HepG2 (cell line): Measurements from ENCODE around the gene ZBTB45. TPM values are rescaled to one million over a fixed set of nuclear protein-coding genes. Genes with fewer than 3 reads are reported as not detected.

Experiments used
- AKAP8 ChIP-seq: sonication (generic); formaldehyde crosslinking; IDR thresholded peaks from 2 replicates; pipeline ENCODE4 v1.5.1; 2020; ENCODE audit warnings: mild to moderate bottlenecking, missing genetic modification reagents
- ARHGAP35 ChIP-seq: sonication (generic); formaldehyde crosslinking; IDR thresholded peaks from 2 replicates; pipeline ENCODE4 v1.9.0; 2022; ENCODE audit warnings: mild to moderate bottlenecking, inconsistent platforms, moderate library complexity, missing genetic modification reagents, borderline replicate concordance
- CBX5 ChIP-seq: sonication (generic); formaldehyde crosslinking; IDR thresholded peaks from 2 replicates; pipeline ENCODE4 v1.4.0; 2020; ENCODE audit warnings: missing genetic modification reagents, borderline replicate concordance
- EHMT2 ChIP-seq: fragments of 200-600 bp; sonication (generic); IDR thresholded peaks from 2 replicates; pipeline ENCODE4 v1.7.0; 2017; ENCODE audit warnings: antibody characterized with exemption, low read depth, low read length, borderline replicate concordance
- EP300 ChIP-seq, 3 experiments: sonication (generic) in 1 of 3; formaldehyde crosslinking in 1 of 3; IDR thresholded peaks; 2 replicates each; pipeline versions ENCODE4 v1.5.1 to v1.6.1; 2011 to 2020; ENCODE audit warnings: low read depth in 2 of 3, low read length in 2 of 3, borderline replicate concordance in 1 of 3, improper control_type of control experiment in 1 of 3, mild to moderate bottlenecking in 1 of 3, missing genetic modification reagents in 1 of 3, moderate library complexity in 1 of 3
- GATAD2A ChIP-seq: IDR thresholded peaks from 2 replicates; pipeline ENCODE4 v1.6.1; 2016
- HOXD1 ChIP-seq: sonication (generic); formaldehyde crosslinking; IDR thresholded peaks from 2 replicates; pipeline ENCODE4 v1.5.0; 2020; ENCODE audit warnings: missing genetic modification reagents
- KDM3A ChIP-seq: IDR thresholded peaks from 2 replicates; pipeline ENCODE4 v1.6.1; 2018; ENCODE audit warnings: low read depth, missing compliant biosample characterization
- KDM5A ChIP-seq: fragments of 200-600 bp; sonication (generic); IDR thresholded peaks from 2 replicates; pipeline ENCODE4 v1.7.0; 2018; ENCODE audit warnings: antibody characterized with exemption, mild to moderate bottlenecking, low read length, borderline replicate concordance
- KLF11 ChIP-seq: IDR thresholded peaks from 2 replicates; pipeline ENCODE4 v1.6.1; 2016; ENCODE audit warnings: missing compliant biosample characterization
- KLF13 ChIP-seq: sonication (generic); formaldehyde crosslinking; IDR thresholded peaks from 2 replicates; pipeline ENCODE4 v1.4.0; 2020; ENCODE audit warnings: mild to moderate bottlenecking, missing genetic modification reagents
- NCOA2 ChIP-seq: sonication (generic); formaldehyde crosslinking; IDR thresholded peaks from 2 replicates; pipeline ENCODE4 v1.8.0; 2022; ENCODE audit warnings: inconsistent platforms
- NR2F1 ChIP-seq, 2 experiments: fragments of 450-650 bp in 1 of 2; formaldehyde crosslinking in 1 of 2; IDR thresholded peaks; 2 replicates each; pipeline versions ENCODE4 v1.5.0 to v1.6.1; 2016 to 2020; ENCODE audit warnings: mild to moderate bottlenecking in 1 of 2, missing compliant biosample characterization in 1 of 2, missing genetic modification reagents in 1 of 2, moderate library complexity in 1 of 2
- NR2F6 ChIP-seq, 2 experiments: IDR thresholded peaks; 2 replicates each; pipeline ENCODE4 v1.6.1; 2016; ENCODE audit warnings: antibody characterized with exemption in 1 of 2, mild to moderate bottlenecking in 1 of 2
- SIX4 ChIP-seq: sonication (generic); formaldehyde crosslinking; IDR thresholded peaks from 2 replicates; pipeline ENCODE4 v1.4.0; 2020; ENCODE audit warnings: missing genetic modification reagents
- SKI ChIP-seq: fragments of 450-650 bp; IDR thresholded peaks from one replicate; pipeline ENCODE4 v1.6.1; 2018; ENCODE audit warnings: mild to moderate bottlenecking; ENCODE audit not compliant: partially characterized antibody
- SSRP1 ChIP-seq: IDR thresholded peaks from 2 replicates; pipeline ENCODE4 v1.6.1; 2016; ENCODE audit warnings: control low read depth
- TBX2 ChIP-seq: sonication (generic); formaldehyde crosslinking; IDR thresholded peaks from 2 replicates; pipeline ENCODE4 v1.5.0; 2020; ENCODE audit warnings: missing genetic modification reagents, mild to moderate bottlenecking, borderline replicate concordance
- YEATS2 ChIP-seq: sonication (generic); formaldehyde crosslinking; IDR thresholded peaks from 2 replicates; pipeline ENCODE4 v1.4.0; 2020; ENCODE audit warnings: missing genetic modification reagents, borderline replicate concordance
- YY1 ChIP-seq: IDR thresholded peaks from 2 replicates; pipeline ENCODE4 v1.6.1; 2011; ENCODE audit warnings: low read length, low read depth, moderate library complexity, mild to moderate bottlenecking; ENCODE audit not compliant: insufficient read depth, insufficient replicate concordance
- ZFP90 ChIP-seq: sonication (generic); formaldehyde crosslinking; IDR thresholded peaks from 2 replicates; pipeline ENCODE4 v1.8.0; 2022; ENCODE audit warnings: missing genetic modification reagents, mild to moderate bottlenecking, inconsistent platforms, borderline replicate concordance
- ZNF136 ChIP-seq: sonication (generic); formaldehyde crosslinking; IDR thresholded peaks from 2 replicates; pipeline ENCODE4 v1.8.1; 2022; ENCODE audit warnings: low read depth, mild to moderate bottlenecking, moderate library complexity, missing genetic modification reagents
- ZNF180 ChIP-seq: sonication (generic); formaldehyde crosslinking; IDR thresholded peaks from 2 replicates; pipeline ENCODE4 v1.4.0; 2020; ENCODE audit warnings: low read depth, missing genetic modification reagents, borderline replicate concordance
- ZNF562 ChIP-seq: sonication (generic); formaldehyde crosslinking; IDR thresholded peaks from 2 replicates; pipeline ENCODE4 v1.8.0; 2022; ENCODE audit warnings: missing genetic modification reagents, borderline replicate concordance
- ZNF766 ChIP-seq: sonication (generic); formaldehyde crosslinking; IDR thresholded peaks from 2 replicates; pipeline ENCODE4 v1.5.0; 2020; ENCODE audit warnings: missing genetic modification reagents, borderline replicate concordance
- polyA plus RNA-seq, 8 experiments: library from polyadenylated mRNA; depleted of rRNA in 3 of 8; stranded (reverse) in 7 of 8; unstranded in 1 of 8; fragments of >200 nt; fragmentation: Illumina TruSeq in 4 of 8; extraction: Trizol in 4 of 8; gene quantifications; 2 replicates each; pipeline versions ENCODE4 v1.2.1 to v1.2.3, GENCODE V29; 2011 to 2016; ENCODE audit warnings: low read depth in 4 of 8, missing spikeins in 1 of 8, mixed read lengths in 1 of 8; ENCODE audit not compliant: insufficient read depth in 1 of 8
- total RNA-seq, 5 experiments: library from RNA; depleted of rRNA; stranded (reverse); fragments of >200 nt; fragmentation: Illumina TruSeq; extraction: Trizol; gene quantifications; 2 replicates each; pipeline ENCODE4 v1.2.3, GENCODE V29; 2016; ENCODE audit warnings: low read depth in 1 of 5
- TF ChIP-seq, protein P1 (sequence below): IDR thresholded peaks from 2 replicates; pipeline ENCODE4 v1.6.1; 2016; ENCODE audit warnings: mild to moderate bottlenecking
- TF ChIP-seq, protein P2 (sequence below): sonication (generic); formaldehyde crosslinking; IDR thresholded peaks from 2 replicates; pipeline ENCODE4 v1.4.0; 2020; ENCODE audit warnings: mild to moderate bottlenecking, missing genetic modification reagents, borderline replicate concordance

Gene ZBTB45
- total and polyA plus RNA-seq, 2 of the 13 experiments (the other 11 are each of a cell fraction or from before 2014, with no cell fraction given): 3.0 to 3.7 TPM

DNA sequence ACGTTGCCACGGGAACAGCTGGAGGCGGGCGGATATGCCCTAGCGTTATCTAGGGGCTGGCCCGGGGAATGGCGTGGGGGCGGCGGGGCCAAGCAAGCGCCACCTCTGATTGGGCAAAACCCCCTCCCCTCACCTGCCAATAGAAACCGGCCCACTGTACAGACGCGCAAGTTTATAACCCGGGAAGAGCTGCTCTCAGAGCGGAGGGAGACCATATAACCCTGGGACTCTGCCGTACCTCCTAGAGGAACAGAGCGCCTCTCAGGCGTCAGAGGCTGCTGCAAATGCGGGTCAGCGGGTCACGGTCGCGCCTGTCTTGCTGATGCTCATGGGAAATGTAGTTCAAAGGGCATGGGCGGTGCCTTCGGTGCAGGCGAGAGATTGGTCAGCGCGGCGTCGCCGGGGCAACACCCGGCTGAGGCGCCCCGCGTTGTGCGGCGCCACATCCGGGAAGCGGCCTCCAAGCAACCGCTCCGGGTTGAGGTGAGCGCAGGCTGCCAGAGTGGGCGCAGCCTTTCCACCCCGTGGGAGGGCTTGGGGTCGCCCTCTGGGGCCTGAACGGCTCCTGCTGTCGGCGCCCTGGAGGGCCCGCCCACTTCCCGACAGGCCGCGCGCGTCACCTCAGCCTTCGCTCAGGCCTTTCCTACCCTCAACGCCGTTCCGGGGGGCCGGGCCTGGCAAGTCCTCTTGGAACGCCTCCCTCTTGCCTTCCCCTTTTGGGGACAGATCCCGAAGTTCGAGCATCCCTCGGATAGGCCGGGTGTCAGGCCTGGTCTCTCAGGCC is 43.7 kb downstream of the ZBTB45 start, which contains the start of gene ZNF446 (continued):
- TF ChIP-seq KDM3A (CRISPR knock-in tag) (no peak; the same call in 1 of the 2 replicates), ZNF136 (CRISPR knock-in tag) (peak; percentile 86; the same call in 1 of the 2 replicates), SKI (peak; percentile 37), NR2F6 (IDR thresholded peaks at IDR 0.05) (peak; percentile 96), NR2F6 (CRISPR knock-in tag; IDR thresholded peaks at IDR 0.05) (peak; percentile 97), ZFP90 (CRISPR knock-in tag) (peak; percentile 20; the same call in 1 of the 2 replicates), GATAD2A (CRISPR knock-in tag) (no peak; the same call in 1 of the 2 replicates), HOXD1 (peak; percentile 66; the same call in 1 of the 2 replicates), YEATS2 (CRISPR knock-in tag) (0 out of 2 replicates have a peak, but pooled peaks have one; percentile 77), KLF11 (peak; percentile 77; the same call in 1 of the 2 replicates), SIX4 (CRISPR knock-in tag) (no peak), YY1 (peak; percentile 59), AKAP8 (CRISPR knock-in tag) (peak; percentile 99), ZNF766 (CRISPR knock-in tag) (peak; percentile 50; the same call in 1 of the 2 replicates), TBX2 (CRISPR knock-in tag) (peak; percentile 80), CBX5 (CRISPR knock-in tag) (peak; percentile 8; the same call in 1 of the 2 replicates), KLF13 (CRISPR knock-in tag) (no peak), ARHGAP35 (CRISPR knock-in tag) (peak; percentile 16; the same call in 1 of the 2 replicates), NR2F1 (CRISPR knock-in tag; IDR thresholded peaks at IDR 0.05) (peak; percentile 83 to 91), SSRP1 (CRISPR knock-in tag) (peak; percentile 94), KDM5A (peak; percentile 67; the same call in 1 of the 2 replicates), ZNF180 (CRISPR knock-in tag) (no peak), EP300 (IDR thresholded peaks at IDR 0.05; ENCODE audit: low read depth in 2 of 2, low read length in 2 of 2) (peak in 1 of 2 experiments; percentile 43; a peak in 2 of 4 replicates), EP300 (CRISPR knock-in tag; IDR thresholded peaks at IDR 0.05; ENCODE audit: borderline replicate concordance) (no peak), NCOA2 (CRISPR knock-in tag) (no peak), EHMT2 (no peak), ZNF562 (CRISPR knock-in tag) (no peak)
- TF ChIP-seq, protein P1, sequence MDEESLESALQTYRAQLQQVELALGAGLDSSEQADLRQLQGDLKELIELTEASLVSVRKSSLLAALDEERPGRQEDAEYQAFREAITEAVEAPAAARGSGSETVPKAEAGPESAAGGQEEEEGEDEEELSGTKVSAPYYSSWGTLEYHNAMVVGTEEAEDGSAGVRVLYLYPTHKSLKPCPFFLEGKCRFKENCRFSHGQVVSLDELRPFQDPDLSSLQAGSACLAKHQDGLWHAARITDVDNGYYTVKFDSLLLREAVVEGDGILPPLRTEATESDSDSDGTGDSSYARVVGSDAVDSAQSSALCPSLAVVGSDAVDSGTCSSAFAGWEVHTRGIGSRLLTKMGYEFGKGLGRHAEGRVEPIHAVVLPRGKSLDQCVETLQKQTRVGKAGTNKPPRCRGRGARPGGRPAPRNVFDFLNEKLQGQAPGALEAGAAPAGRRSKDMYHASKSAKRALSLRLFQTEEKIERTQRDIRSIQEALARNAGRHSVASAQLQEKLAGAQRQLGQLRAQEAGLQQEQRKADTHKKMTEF (CRISPR knock-in tag): peak; percentile 82
- TF ChIP-seq, protein P2, sequence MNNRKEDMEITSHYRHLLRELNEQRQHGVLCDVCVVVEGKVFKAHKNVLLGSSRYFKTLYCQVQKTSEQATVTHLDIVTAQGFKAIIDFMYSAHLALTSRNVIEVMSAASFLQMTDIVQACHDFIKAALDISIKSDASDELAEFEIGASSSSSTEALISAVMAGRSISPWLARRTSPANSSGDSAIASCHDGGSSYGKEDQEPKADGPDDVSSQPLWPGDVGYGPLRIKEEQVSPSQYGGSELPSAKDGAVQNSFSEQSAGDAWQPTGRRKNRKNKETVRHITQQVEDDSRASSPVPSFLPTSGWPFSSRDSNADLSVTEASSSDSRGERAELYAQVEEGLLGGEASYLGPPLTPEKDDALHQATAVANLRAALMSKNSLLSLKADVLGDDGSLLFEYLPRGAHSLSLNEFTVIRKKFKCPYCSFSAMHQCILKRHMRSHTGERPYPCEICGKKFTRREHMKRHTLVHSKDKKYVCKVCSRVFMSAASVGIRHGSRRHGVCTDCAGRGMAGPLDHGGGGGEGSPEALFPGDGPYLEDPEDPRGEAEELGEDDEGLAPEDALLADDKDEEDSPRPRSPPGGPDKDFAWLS: no peak
